ENCODE measurements around the gene PINK1. TPM values are rescaled to one million over a fixed set of nuclear protein-coding genes. Genes with fewer than 3 reads are reported as not detected.

PINK1 gene
- total and polyA plus RNA-seq, 4 donors, result 37.5 to 45.4 (median 40.8) TPM

GRCh38 chr1:20614131-20614579 lies 19.1 kb upstream of the PINK1 start:
- H3K36me3 ChIP-seq (ENCODE audit: control insufficient read depth in 4 of 4, insufficient read depth in 4 of 4, low read length in 4 of 4), result no peaks in the 10 kb centered on the region
- no peak for TF ChIP-seq CTCF (IDR thresholded peaks at IDR 0.05; ENCODE audit: control extremely low read depth, extremely low read depth)
- no peak for DNase-seq
- no peaks in the 10 kb centered on the region for H3K27me3 ChIP-seq (ENCODE audit: control insufficient read depth in 3 of 3, insufficient read depth in 3 of 3, low read length in 2 of 3)
- peak overlapping the region in 1 of 2 donors; percentile 76 for H3K27ac ChIP-seq (ENCODE audit: low read depth in 1 of 2, low read length in 1 of 2)
- no peak overlapping the region for H3K4me3 ChIP-seq
- H3K9ac ChIP-seq (ENCODE audit: insufficient read depth in 1 of 2, low read length in 2 of 2), result no peak overlapping the region
- WGBS, 2 donors, result 68 to 86% methylated on average over 3 of the region's 3 CpGs
- no peak for ATAC-seq (ENCODE audit: insufficient read depth, low FRiP score)
- H3K4me1 ChIP-seq (ENCODE audit: control insufficient read depth in 5 of 5, insufficient read depth in 5 of 5, low read length in 5 of 5), result no peaks in the 10 kb centered on the region
- no peaks in the 10 kb centered on the region for H3K9me3 ChIP-seq (ENCODE audit: control insufficient read depth in 4 of 4, insufficient read depth in 3 of 4, low read length in 3 of 4)

GRCh38 chr1:20615946-20616846 lies 17.1 kb upstream of the PINK1 start:
- no peak for ATAC-seq (ENCODE audit: insufficient read depth, low FRiP score)
- TF ChIP-seq CTCF (IDR thresholded peaks at IDR 0.05; ENCODE audit: control extremely low read depth, extremely low read depth), result no peak
- Histone ChIP-seq H3K27me3 (ENCODE audit: control insufficient read depth in 3 of 3, insufficient read depth in 3 of 3, low read length in 2 of 3) (no peaks in the 10 kb centered on the region), H3K4me3 (no peak overlapping the region), H3K9me3 (ENCODE audit: control insufficient read depth in 4 of 4, insufficient read depth in 3 of 4, low read length in 3 of 4) (no peaks in the 10 kb centered on the region), H3K27ac (ENCODE audit: low read depth in 1 of 2, low read length in 1 of 2) (peak overlapping the region in 1 of 2 donors; percentile 37), H3K4me1 (ENCODE audit: control insufficient read depth in 5 of 5, insufficient read depth in 5 of 5, low read length in 5 of 5) (no peaks in the 10 kb centered on the region), H3K9ac (ENCODE audit: insufficient read depth in 1 of 2, low read length in 2 of 2) (no peak overlapping the region), H3K36me3 (ENCODE audit: control insufficient read depth in 4 of 4, insufficient read depth in 4 of 4, low read length in 4 of 4) (no peaks in the 10 kb centered on the region)
- DNase-seq, result no peak
- WGBS, 2 donors, result 53 to 66% methylated on average over 20 of the region's 20 CpGs

GRCh38 chr1:20616847-20617487 lies 16.3 kb upstream of the PINK1 start:
- Histone ChIP-seq H3K4me1 (ENCODE audit: control insufficient read depth in 5 of 5, insufficient read depth in 5 of 5, low read length in 5 of 5) (no peaks in the 10 kb centered on the region), H3K4me3 (no peak overlapping the region), H3K27me3 (ENCODE audit: control insufficient read depth in 3 of 3, insufficient read depth in 3 of 3, low read length in 2 of 3) (no peaks in the 10 kb centered on the region), H3K9ac (ENCODE audit: insufficient read depth in 1 of 2, low read length in 2 of 2) (no peak overlapping the region), H3K36me3 (ENCODE audit: control insufficient read depth in 4 of 4, insufficient read depth in 4 of 4, low read length in 4 of 4) (no peaks in the 10 kb centered on the region), H3K9me3 (ENCODE audit: control insufficient read depth in 4 of 4, insufficient read depth in 3 of 4, low read length in 3 of 4) (no peaks in the 10 kb centered on the region), H3K27ac (ENCODE audit: low read depth in 1 of 2, low read length in 1 of 2) (peak overlapping the region in 1 of 2 donors; percentile 37)
- DNase-seq (no peak), ATAC-seq (ENCODE audit: insufficient read depth, low FRiP score) (no peak)
- TF ChIP-seq CTCF (IDR thresholded peaks at IDR 0.05; ENCODE audit: control extremely low read depth, extremely low read depth), result no peak
- WGBS, 2 donors, result 74 to 78% methylated on average over 3 of the region's 3 CpGs

All from lung (tissue), 12 donors.